ENCODE measurements around the gene GRM8. TPM values are rescaled to one million over a fixed set of nuclear protein-coding genes. Genes with fewer than 3 reads are reported as not detected.
A peak's percentile ranks its signal among the peaks of the same experiment; 100 is the strongest.

The GRM8 gene
- total and polyA plus RNA-seq, 10 of the 15 experiments (the other 5 are each of a cell fraction or from before 2014, with no cell fraction given): 0.33 to 7.1 (median 0.45) TPM; not detected in 2

GRCh38 chr7:126450269-126450671 is 802.5 kb downstream of the GRM8 start (continued):
- TF ChIP-seq FOXM1 (IDR thresholded peaks at IDR 0.05; ENCODE audit: low read depth, low read length): no peak
- TF ChIP-seq ZNF592 (IDR thresholded peaks at IDR 0.05): no peak; the same call in 1 of the 2 replicates
- no peak for TF ChIP-seq SMAD5 (IDR thresholded peaks at IDR 0.05; ENCODE audit: low read depth)
- no peak for TF ChIP-seq SIX5 (IDR thresholded peaks at IDR 0.05; ENCODE audit: low read depth, low read length, severe bottlenecking)
- TF ChIP-seq NBN (IDR thresholded peaks at IDR 0.05): 0 out of 2 replicates have a peak, but pooled peaks have one; percentile 52
- peak; percentile 30 for TF ChIP-seq MEF2B (IDR thresholded peaks at IDR 0.05; ENCODE audit: partially characterized antibody, poor library complexity, severe bottlenecking)
- TF ChIP-seq ZNF217 (IDR thresholded peaks at IDR 0.05): 0 out of 2 replicates have a peak, but pooled peaks have one; percentile 21
- no peak for TF ChIP-seq CTCF (IDR thresholded peaks at IDR 0.05 in 2 of 3, conservative IDR thresholded peaks at IDR 0.05 in 1 of 3; ENCODE audit: control insufficient read depth in 2 of 3, extremely low read depth in 1 of 3, insufficient read depth in 1 of 3, low read depth in 3 of 3, low read length in 3 of 3)
- no peak for TF ChIP-seq CHD1 (IDR thresholded peaks at IDR 0.05; ENCODE audit: low read depth, low read length)
- TF ChIP-seq NKRF (conservative IDR thresholded peaks at IDR 0.05): no peak
- no peak for TF ChIP-seq BACH1 (IDR thresholded peaks at IDR 0.05; ENCODE audit: borderline replicate concordance)
- no peak for TF ChIP-seq ATF2 (IDR thresholded peaks at IDR 0.05; ENCODE audit: low read length)
- no peak for TF ChIP-seq ZNF622 (IDR thresholded peaks at IDR 0.05)
- no peak for TF ChIP-seq REST (IDR thresholded peaks at IDR 0.05; ENCODE audit: low read depth, low read length)
- TF ChIP-seq SIN3A (IDR thresholded peaks at IDR 0.05; ENCODE audit: low read depth, low read length): no peak
- TF ChIP-seq CHD2 (IDR thresholded peaks at IDR 0.05; ENCODE audit: borderline replicate concordance, low read depth, low read length): 0 out of 2 replicates have a peak, but pooled peaks have one; percentile 57
- no peak for TF ChIP-seq SREBF1 (IDR thresholded peaks at IDR 0.05; ENCODE audit: low read length)
- no peak for TF ChIP-seq MYC (IDR thresholded peaks at IDR 0.05; ENCODE audit: insufficient read depth, insufficient read length, insufficient replicate concordance, low read length, severe bottlenecking)

Measured in GM12878 (cell line).